ENCODE measurements around the gene OSBPL5.

The OSBPL5 gene

GRCh38 chr11:3105791-3106735, 59.0 kb downstream of the OSBPL5 start:
- in situ Hi-C loops (cut with HindIII; ENCODE audit: low sequenced_read_pairs): no loop called here

GRCh38 chr11:3104961-3105790, 59.9 kb downstream of the OSBPL5 start:
- in situ Hi-C loops (cut with HindIII; ENCODE audit: low sequenced_read_pairs): no loop called here

- in situ Hi-C loops (cut with HindIII; ENCODE audit: low sequenced_read_pairs): no loop called here
These were observed 60.9 kb downstream of the OSBPL5 start for GRCh38 chr11:3104051-3104714.

- in situ Hi-C loops (cut with HindIII; ENCODE audit: low sequenced_read_pairs): no loop called here
These were observed 62.0 kb downstream of the OSBPL5 start for GRCh38 chr11:3103076-3103475.

- in situ Hi-C loops (cut with HindIII; ENCODE audit: low sequenced_read_pairs): no loop called here
These were observed 62.5 kb downstream of the OSBPL5 start for GRCh38 chr11:3102641-3102921.

GRCh38 chr11:3101921-3102640, 63.0 kb downstream of the OSBPL5 start:
- in situ Hi-C loops (cut with HindIII; ENCODE audit: low sequenced_read_pairs): no loop called here

- in situ Hi-C loops (cut with HindIII; ENCODE audit: low sequenced_read_pairs): no loop called here
These were observed 65.9 kb downstream of the OSBPL5 start for GRCh38 chr11:3099178-3099577.

GRCh38 chr11:3096909-3097530, 68.1 kb downstream of the OSBPL5 start:
- in situ Hi-C loops (cut with HindIII; ENCODE audit: low sequenced_read_pairs): no loop called here

GRCh38 chr11:3095712-3096361, 69.3 kb downstream of the OSBPL5 start:
- in situ Hi-C loops (cut with HindIII; ENCODE audit: low sequenced_read_pairs): no loop called here

- in situ Hi-C loops (cut with HindIII; ENCODE audit: low sequenced_read_pairs): no loop called here
These were observed 70.8 kb downstream of the OSBPL5 start for GRCh38 chr11:3094223-3094824.

GRCh38 chr11:3093281-3094191, 71.6 kb downstream of the OSBPL5 start:
- in situ Hi-C loops (cut with HindIII; ENCODE audit: low sequenced_read_pairs): no loop called here

- in situ Hi-C loops (cut with HindIII; ENCODE audit: low sequenced_read_pairs): no loop called here
These were observed 72.4 kb downstream of the OSBPL5 start for GRCh38 chr11:3092603-3093141.

- in situ Hi-C loops (cut with HindIII; ENCODE audit: low sequenced_read_pairs): no loop called here
These were observed 73.1 kb downstream of the OSBPL5 start for GRCh38 chr11:3091846-3092602.

- in situ Hi-C loops (cut with HindIII; ENCODE audit: low sequenced_read_pairs): no loop called here
These were observed 73.8 kb downstream of the OSBPL5 start for GRCh38 chr11:3091081-3091845.

GRCh38 chr11:3090096-3090901, 74.8 kb downstream of the OSBPL5 start:
- in situ Hi-C loops (cut with HindIII; ENCODE audit: low sequenced_read_pairs): no loop called here
